GM04503 (cell line): ENCODE measurements around the gene KRT83.
"Not testable (repeated sequence)": the region's sequence is repeated elsewhere in the genome, so short reads cannot be mapped to it uniquely, and the experiment has no call there.

ENCODE experiments used
- DNase-seq: peaks from one replicate; pipeline ENCODE4 v3.0.0-alpha.2; 2012; ENCODE audit warnings: low read depth

KRT83 gene

GRCh38 chr12:52308806-52309425, 12.3 kb downstream of the KRT83 start:
- no peak for DNase-seq

GRCh38 chr12:52307836-52308805, 13.1 kb downstream of the KRT83 start:
- peak; percentile 4 for DNase-seq

- DNase-seq = no peak
Observed at GRCh38 chr12:52306731-52307130, 14.5 kb downstream of the KRT83 start.

- no peak for DNase-seq
Observed at GRCh38 chr12:52305921-52306705, 15.1 kb downstream of the KRT83 start.

DNA sequence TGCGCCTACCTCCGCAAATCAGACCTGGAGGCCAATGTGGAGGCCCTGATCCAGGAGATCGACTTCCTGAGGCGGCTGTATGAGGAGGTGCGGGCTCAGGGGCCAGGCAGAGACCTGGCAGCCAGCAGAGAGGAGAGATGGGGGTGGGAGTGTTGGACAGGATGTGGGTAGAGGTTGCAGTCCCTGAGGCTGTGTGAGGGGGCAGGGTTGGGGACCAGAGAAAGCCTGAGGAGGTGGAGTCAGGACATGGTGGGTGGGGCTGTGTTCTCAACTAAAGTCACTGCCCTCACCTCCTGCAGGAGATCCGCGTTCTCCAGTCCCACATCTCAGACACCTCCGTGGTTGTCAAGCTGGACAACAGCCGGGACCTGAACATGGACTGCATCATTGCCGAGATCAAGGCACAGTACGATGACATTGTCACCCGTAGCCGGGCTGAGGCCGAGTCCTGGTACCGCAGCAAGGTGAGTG, 16.2 kb downstream of the KRT83 start:
- not testable (repeated sequence) for DNase-seq

GRCh38 chr12:52302242-52302914, 18.8 kb downstream of the KRT83 start:
- not testable (repeated sequence) for DNase-seq

GRCh38 chr12:52301721-52302120, 19.5 kb downstream of the KRT83 start:
- DNase-seq = not testable (repeated sequence)

- DNase-seq = no peak
Observed at GRCh38 chr12:52300796-52301691, 20.2 kb downstream of the KRT83 start.

GRCh38 chr12:52298677-52299190, 22.5 kb downstream of the KRT83 start:
- no peak for DNase-seq

- no peak for DNase-seq
Observed at GRCh38 chr12:52296572-52297215, 24.5 kb downstream of the KRT83 start.

DNA sequence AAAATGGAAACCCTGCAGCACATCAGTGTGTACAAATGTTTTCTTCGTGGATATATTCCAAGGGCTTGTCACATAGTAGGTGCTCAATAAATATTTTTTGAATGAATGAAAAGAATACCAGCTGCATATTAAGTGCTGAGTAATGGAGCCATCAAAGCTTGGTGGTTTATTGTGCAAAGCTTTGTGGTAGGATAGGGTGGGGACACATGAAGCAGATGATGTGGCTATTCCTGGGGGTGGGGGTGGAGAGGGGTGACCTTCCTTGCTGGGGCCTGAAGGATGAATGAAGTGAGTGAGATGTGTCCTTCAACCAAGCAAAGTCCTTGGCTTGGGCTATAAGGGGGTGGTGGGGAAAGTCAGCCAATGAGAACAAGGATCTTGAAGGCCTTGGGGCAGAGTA, 25.5 kb downstream of the KRT83 start:
- no peak for DNase-seq

- DNase-seq = no peak
Observed at GRCh38 chr12:52294803-52295202, 26.4 kb downstream of the KRT83 start.

DNA sequence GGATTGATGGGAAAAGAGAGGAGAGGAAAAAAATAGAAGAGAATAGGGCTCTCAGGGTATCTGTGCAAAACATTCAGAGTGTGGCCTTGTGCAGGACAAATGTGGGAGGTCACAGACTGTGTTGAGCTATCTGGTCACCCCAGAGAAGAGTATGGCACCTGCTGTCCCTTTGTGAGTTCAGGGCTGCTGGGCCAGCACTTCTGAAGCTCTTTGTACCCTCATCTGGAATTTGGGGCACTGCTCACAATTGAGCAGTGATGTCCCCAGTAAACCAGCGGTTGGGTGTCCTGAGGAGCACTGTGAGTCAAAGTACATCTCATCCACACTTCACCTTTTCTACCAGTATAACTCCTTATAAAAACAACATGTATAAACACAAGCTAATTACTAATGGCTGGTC, 27.3 kb downstream of the KRT83 start:
- DNase-seq = no peak

GRCh38 chr12:52291267-52291935, 29.8 kb downstream of the KRT83 start, which contains the start of gene KRT81:
Gene KRT81, minus strand, starts transcription at chr12:52291534. Its CDS starts 69 bp downstream, at chr12:52291465.
- DNase-seq = no peak

- not testable (repeated sequence) for DNase-seq
Observed at GRCh38 chr12:52290483-52291134, 30.6 kb downstream of the KRT83 start.

DNA sequence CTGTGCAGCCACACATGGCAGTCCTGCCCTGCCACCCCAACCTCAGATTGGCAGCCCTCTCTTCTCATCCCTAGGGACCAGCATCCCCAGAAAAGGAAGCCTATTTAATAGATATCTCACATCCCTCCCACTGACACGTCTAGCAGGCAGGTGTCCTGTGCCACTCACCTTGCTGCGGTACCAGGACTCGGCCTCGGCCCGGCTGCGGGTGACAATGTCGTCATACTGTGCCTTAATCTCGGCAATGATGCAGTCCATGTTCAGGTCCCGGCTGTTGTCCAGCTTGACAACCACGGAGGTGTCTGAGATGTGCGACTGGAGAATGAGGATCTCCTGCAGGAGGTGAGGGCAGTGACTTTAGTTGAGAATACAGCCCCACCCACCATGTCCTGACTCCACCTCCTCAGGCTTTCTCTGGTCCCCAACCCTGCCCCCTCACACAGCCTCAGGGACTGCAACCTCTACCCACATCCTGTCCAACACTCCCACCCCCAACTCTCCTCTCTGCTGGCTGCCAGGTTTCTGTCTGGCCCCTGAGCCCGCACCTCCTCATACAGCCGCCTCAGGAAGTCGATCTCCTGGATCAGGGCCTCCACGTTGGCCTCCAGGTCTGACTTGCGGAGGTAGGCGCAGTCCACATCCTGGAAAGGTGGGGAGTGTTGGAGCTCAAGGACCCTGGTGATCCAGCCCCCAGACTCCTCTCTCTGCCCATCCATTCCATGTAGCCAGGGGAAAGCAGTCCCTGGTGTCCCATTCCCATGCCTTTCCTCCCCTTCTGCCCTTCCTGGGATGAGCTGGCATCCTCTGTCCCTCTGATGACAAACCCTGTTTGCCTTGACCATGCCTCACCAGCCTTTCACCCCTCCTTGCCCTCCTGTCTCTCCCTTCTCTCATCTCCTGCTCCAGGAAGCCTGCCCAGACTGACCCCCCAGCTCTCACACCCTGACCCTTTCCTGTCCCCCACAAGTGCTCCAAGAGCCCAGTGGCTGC, 33.1 kb downstream of the KRT83 start:
- not testable (repeated sequence) for DNase-seq
